Stimulated activated CD8-positive, alpha-beta memory T cell treated with anti-CD3 and anti-CD28 coated beads, Interleukin-12 subunit alpha, Interleukin-12 subunit beta, amount 100 ng/mL, for 4 hours (primary cell): ENCODE measurements around the gene CHMP5.
"Not testable (repeated sequence)": the region's sequence is repeated elsewhere in the genome, so short reads cannot be mapped to it uniquely, and the experiment has no call there.

Experiments used
- DNase-seq: peaks from one replicate; pipeline ENCODE4 v3.0.0-alpha.2; 2020; ENCODE audit warnings: low read depth

CHMP5 gene

DNA sequence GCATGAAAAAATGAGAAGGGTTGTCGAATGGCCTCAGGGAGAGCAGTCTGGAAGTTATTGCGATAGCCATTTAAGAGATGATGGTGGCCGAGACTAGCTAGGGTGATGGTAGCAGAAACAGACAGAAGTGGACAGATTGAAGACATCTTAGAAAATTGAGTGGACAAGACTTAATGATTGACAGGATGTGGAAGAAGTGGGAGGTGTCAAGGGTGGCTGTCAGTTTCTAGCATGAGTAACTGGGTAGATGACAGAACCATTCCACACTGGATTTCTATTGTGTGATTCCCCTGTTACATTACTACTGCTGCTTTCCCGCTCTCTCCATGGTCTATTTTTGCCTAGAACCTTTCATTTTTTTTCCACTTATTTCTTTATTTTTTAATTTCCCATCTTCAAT, 12.6 kb downstream of the CHMP5 start:
- DNase-seq = no peak

DNA sequence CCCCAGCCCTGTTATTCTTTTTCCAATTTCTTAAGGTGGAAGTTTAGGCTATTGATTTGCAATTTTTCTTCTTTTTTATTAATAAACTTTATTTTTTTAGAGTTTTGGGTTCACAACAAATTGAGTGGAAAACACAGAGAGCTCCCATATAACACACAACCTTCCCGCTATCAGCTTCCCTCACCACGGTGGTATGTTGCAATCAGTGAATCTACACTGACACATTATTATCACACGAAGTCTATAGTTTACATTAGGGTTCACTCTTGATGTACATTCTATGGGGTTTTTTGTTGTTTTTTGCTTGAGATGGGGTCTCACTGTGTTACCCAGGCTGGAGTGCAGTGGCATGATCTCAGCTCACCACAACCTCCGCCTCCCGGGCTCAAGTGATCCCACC, 20.7 kb downstream of the CHMP5 start:
- no peak for DNase-seq

DNA sequence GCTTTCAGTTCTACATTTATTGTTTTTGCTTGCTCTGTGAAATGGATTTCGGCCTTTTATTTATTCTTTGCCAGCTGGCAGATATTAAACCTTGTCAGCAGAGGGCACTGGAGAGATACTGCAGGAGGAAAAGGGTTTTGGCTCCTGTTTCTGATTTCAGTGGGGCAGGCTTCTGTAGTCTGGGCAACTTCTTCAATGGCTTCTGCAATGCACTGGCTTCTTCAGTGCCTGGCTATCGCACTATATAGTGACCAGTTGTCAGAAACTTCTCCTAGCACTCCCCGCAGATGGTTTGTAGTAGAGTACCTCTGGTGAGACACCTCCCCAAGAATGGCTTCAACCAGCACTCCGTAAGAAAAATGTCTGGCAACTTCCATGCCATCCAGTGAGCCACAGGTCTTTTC, 22.2 kb downstream of the CHMP5 start:
- DNase-seq = no peak

DNA sequence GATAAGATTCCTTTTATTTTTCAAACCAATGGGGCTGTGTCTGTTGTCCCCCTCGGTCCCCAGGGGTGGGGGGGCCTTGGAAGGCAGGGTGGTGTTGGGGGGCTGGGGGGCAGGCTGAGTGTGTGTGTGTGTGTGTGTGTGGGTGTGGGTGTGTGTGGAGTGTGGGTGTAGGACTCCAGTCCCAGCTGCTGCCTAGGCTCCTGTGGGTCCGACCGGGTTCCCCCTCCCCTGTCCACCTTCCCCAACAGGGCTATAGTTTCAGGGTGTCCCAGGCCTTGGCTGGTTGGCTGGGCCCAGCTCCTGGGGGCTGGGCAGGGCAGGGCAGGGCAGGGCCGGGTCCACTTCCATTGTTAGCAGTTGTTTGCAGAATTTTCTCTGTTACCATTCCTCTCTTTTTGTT, 23.4 kb downstream of the CHMP5 start:
- DNase-seq = no peak

DNA sequence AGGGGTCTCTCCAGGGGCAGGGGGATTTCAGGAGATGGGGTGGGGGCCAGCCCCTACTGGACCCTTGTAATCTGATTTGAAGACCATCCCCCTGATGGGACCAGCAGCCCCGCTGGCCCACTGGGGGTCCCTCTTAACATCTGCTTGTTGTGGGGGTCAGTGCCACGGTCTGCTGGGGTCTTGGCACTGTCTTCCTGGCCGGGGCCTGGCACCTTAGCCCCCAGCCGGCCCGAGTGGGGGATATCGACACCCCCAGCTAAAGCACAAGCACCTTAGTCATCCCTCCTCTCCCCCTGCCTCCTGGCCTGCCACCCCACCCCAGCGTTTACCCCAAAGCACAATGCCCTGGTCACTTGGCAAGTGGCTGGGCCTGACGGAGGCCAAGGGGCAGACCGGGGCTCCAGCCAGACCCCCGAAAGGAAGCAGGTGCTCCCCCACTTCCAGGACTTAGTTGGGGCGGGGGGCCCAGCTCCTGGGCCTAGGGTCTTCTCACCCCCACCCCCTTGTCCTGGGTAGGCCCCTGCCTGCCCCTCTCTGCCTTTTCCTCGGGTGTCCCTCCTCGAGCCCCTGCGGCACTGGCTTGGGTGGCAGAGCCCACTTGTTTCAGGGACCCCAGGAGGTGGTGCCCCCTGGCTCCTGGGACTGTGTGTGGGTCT, 24.1 kb downstream of the CHMP5 start:
- no peak for DNase-seq

DNA sequence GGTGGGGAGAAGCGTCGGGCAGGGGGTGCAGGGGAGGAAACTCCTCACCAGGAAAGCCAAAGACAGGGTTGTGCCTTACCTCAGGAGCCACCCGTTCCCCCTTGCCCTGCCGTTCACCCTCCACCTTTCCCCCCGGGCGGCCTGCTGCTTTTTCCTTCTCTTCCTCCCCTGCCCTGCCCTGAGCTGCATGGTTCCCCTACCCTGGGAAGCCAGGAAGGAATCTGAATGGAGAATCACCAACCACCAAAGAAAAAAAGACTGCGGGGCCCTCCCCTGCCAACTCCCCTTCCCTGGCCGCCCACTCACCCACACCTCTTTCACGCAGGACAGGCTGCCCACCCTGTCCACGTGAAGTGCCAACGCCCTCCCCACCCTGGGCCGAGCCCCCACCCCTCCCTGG, 24.6 kb downstream of the CHMP5 start:
- peak; percentile 13 for DNase-seq

DNA sequence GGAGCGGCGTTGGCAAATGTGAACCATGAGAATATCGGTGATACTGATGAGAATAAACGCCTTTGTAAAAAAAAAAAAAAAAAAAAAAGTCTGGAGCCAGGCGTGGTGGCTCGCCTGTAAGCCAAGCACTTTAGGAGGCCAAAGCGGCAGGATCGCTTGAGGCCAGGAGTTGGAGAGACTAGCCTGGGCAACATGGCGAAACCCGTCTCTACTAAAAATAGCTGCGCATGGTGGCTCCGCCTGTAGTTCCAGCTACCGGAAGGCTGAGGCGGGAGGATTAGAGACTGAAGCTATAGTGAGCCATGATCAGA, 25.0 kb downstream of the CHMP5 start:
- no peak for DNase-seq

DNA sequence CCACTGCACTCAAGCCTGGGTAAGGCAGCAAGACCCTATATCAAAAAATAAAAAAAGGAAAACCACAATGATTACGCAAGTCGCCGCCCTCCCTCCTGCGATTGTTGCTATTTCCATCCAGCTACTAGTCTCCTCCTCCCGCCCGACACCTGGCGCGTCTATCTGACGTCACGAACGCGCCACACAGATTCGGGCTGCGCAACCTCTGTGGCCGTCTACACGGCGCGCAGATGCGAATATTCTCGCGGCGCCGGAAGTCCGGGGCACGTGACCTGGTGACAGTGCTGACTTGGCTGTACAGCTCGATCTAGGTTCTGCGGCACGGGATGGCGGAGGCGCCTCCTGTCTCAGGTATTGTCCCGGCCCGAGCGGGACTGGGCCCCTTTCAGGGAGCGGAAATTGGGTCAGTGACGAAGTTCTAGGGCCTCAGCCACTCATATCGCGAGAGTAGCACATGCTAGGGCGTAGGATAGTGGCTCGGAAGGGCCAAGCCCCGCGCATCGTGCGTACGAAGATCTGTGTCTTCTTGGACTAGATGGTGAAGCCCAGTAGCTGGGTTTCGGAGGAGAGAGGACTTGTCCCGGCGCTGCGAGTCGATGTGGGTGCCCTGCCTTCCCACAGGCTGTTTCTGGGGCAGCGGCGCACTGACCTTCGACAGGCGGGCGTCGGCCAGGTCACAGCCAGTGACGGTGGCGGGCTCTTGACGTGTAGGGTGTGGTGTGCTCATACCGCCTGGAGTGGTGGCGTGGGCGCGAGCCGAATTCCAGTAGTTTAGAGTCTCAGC, 25.6 kb downstream of the CHMP5 start, which contains the start of gene NFX1:
TSS of gene NFX1 (plus strand) at position 270 of the 784 bp plus-strand sequence. CDS start at position 327, 57 bp downstream.
- DNase-seq = peak; percentile 98

DNA sequence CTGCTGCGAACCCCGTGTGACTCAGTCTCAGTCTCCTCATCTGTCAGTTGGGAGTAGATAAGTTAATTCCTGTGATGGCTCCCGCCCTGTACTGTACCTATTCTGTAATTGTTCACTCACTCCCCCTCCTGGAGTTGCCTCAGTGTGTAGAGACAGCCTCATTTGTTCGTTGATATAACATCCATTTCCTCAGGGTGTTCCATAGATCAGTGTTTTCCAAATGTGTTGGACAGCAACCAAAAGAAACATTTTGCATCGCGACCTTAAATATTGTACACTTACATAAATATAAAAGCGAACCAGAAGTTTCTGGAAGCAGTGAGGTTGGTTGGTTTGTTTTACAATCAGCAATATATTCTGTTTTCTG, 26.2 kb downstream of the CHMP5 start:
- no peak for DNase-seq

DNA sequence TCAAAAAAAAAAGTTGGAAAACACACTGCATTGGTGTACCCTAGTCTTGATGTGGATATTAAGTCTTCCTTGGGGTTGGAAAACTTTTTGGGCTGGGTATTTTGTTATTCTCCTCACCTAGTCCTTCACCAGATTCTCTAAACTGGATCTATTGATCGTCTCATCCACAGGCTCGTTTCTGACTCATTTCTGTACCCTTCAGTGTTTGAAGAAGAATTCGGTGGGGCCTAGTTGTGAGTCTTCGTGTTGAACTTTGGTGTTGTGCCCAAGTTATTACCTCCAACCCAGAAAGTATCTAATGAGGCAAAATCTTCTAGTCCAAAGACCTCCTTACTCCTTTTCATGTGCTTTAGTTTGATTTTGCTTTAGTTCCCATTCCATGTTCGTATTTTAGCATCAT, 27.1 kb downstream of the CHMP5 start:
- no peak for DNase-seq

DNA sequence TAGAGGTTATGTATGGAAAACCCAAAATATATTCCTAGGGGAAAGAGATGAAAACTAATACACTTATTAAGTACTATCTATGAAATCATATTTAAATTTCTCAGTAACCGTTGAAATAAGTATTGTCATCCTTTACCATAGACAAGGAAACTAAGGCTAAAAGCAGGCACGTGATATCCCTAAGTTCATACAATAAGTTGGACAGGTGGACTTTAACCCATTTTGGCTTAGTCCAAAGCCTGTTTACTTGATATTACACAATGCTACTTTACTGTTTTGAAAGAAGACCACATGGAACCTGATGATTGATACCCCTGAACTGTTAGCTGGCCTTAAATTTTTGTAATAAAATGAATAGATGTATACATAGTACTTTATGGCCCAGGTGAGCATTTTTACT, 28.9 kb downstream of the CHMP5 start:
- no peak for DNase-seq

DNA sequence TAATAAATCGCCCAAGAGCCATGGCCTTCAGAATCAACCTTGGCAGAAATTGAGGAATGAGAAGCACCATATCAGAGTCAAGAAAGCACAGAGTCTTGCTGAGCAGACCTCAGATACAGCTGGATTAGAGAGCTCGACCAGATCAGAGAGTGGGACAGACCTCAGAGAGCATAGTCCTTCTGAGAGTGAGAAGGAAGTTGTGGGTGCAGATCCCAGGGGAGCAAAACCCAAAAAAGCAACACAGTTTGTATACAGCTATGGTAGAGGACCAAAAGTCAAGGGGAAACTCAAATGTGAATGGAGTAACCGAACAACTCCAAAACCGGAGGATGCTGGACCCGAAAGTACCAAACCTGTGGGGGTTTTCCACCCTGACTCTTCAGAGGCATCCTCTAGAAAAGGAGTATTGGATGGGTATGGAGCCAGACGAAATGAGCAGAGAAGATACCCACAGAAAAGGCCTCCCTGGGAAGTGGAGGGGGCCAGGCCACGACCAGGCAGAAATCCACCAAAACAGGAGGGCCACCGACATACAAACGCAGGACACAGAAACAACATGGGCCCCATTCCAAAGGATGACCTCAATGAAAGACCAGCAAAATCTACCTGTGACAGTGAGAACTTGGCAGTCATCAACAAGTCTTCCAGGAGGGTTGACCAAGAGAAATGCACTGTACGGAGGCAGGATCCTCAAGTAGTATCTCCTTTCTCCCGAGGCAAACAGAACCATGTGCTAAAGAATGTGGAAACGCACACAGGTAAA, 30.0 kb downstream of the CHMP5 start:
- DNase-seq = no peak

DNA sequence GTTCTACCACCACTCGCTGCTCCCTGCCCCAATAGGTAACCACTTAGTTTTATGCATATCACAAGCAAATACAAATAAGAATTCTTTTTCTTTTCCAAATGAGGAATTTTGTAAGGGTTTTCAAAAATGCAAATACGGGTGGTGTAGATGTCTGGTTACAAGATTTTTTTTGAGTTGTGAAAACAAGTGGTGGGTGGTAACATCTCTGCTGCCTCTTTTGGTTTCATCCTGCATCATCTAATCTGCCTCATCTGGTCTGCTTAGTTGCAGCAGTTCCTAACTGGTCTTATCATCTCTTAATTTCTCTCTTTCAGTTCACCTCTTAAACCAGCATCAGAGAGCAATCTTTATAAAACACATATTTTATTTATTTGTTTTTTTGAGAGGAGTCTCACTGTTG, 30.7 kb downstream of the CHMP5 start:
- DNase-seq = no peak

DNA sequence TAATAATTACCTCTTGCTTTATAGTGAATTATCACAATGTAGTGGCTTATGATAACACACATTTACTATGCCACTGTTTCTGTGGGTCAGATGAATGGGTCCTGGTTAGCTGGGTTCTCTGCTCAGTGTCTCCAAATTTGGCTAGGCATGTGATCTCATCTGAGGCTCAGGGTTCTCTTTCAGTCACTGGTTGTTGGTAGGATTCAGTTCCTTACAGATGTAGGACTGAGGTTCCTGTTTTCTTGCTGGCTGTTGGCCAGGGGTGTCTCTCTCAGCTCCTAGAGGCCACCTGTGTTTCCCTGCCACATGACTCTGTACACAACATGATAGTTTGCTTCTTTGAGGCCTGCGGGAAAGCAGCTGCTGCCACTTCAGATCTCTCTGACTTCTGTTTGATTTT, 32.6 kb downstream of the CHMP5 start:
- no peak for DNase-seq

DNA sequence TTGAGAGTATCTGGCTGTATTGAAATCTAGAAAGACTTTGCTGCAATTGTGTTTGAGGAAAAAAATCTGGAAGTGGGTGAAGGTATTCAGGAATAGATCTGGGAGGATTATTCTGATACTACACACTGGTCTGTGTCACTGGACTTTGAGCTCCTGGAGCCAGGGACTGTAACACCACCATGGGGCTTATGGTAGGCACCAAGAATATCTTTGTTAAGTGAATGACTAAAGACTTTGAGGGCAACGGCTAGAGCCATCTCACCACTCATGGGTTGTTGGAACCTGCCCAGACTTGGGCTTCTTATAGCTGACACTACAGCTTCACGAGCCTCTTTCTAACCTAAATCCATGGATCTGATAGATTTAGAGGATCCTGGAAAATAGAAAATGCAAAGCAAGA, 35.7 kb downstream of the CHMP5 start:
- no peak for DNase-seq

DNA sequence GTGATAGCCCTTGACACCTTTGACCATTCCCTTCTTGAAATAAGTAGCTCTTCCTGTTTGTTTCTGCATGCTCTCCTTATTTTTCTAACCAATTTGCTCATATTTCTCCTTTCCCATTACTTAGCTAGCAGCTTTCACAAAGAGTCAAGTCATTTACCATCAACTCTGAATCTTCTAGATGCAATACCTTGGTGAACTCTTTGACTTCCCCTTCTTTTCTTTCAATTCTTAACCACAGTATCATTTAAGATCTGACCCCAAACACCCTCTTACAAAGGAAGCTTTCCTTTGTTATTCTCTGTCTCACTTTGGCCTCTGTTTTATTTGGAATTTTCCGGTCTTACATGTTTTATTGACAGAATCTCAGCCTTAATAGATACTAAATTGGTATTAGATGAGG, 39.5 kb downstream of the CHMP5 start:
- DNase-seq = no peak

DNA sequence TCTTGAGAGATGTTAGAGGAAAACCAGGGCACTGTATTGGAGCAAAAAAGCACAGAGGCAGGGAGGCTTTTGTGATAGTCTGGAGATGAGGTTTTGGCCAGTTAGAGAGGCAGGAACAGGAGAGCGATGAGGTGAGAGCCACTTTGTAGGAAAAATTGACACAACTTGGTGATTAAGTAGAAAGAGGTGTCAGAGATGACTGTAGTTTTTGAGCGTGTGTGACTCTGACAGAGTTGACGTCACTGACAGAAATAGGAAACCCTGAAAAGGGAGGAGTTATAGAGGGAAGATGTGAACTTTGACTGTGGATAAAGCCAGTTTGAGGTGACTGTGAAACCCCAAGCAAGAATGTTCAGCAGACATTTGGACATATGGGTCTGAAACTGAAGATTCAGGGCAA, 41.2 kb downstream of the CHMP5 start:
- DNase-seq = no peak

DNA sequence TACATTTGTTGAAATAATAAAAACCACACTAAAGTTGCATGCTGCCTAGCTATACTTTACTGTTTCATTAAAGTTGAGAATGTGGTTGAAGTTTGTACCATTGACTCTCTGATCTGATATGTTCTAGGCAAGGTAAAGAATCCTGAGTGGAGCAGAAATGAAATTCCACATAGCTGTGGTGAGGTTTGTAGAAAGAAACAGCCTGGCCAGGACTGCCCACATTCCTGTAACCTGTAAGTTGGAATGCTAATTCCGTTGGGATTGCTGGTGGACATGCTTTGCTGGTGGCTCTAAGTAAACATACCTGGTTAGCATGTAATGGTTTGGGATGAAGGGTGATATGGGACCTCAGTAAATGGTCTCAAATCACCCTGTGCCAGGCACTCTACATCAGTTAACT, 42.2 kb downstream of the CHMP5 start:
- no peak for DNase-seq

DNA sequence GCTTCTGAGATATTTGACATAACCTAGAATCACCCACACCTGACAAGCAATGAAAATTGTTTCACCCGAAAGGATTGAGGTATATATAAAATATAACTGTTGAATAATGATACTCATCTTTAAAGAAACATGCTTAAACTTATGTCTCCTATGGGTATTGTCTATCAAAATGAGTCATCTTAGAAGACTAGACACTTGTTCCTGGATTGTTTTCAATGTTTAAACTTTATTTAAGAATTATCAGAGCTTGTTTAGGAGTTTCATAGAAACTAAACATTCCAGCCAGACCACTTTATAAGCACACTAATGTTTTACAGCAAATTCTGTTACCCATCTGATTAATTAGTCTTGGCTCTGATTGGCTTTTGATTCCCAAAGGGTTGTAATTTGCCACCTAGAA, 45.1 kb downstream of the CHMP5 start:
- no peak for DNase-seq

DNA sequence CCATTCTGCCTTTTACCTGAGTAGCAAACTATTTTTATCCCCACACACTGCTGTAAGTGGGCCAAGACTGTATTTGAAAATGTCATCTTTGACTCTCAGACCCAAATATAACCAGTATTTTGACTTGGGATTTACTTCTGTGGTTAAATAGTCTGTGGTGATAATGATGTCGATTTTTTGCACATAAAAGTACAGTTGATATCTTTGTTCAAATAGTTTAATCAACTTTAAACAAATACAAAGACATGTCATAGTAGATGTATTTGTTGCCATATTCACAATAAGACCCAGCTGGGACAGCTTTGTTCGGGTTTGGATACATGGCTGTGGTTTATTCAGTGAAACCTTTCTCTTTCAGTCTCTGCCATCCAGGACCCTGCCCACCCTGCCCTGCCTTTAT, 45.9 kb downstream of the CHMP5 start:
- no peak for DNase-seq

DNA sequence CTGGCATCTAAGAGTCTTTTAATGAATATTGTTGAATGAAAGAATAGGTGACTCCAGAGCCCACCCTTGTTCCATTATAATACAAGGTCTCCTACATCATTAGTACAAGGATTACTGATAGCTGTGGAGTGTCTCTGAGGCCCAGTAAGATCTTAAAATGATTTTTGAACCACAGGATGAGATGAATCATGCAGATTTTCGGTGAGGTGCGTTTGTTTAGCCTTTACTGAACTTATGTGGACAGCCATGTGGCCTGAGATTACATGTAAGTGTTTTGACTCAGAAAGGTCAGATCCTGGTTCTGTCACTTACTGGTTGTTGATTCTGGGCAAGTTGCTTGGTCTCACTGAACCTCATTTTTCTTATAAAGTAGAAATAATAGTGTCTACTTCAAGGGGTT, 47.1 kb downstream of the CHMP5 start:
- no peak for DNase-seq

DNA sequence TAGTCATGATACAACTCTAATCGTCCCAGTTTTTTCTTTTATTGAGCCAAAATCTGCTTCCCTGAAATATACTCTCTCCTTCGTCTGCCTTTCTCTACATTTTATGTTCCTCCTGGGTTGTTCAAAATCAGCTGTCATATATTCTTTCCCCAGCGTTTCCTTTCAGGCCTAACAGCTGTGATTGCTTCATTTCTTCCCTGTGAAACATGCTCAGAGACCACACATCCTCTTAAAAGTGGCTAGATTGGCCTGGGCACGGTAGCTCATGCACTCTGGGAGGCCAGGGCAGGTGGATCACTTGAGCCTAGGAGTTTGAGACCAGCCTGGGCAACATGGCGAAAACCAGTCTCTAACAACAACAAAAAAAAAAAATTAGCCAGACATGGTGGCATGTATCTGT, 50.5 kb downstream of the CHMP5 start:
- DNase-seq = no peak

DNA sequence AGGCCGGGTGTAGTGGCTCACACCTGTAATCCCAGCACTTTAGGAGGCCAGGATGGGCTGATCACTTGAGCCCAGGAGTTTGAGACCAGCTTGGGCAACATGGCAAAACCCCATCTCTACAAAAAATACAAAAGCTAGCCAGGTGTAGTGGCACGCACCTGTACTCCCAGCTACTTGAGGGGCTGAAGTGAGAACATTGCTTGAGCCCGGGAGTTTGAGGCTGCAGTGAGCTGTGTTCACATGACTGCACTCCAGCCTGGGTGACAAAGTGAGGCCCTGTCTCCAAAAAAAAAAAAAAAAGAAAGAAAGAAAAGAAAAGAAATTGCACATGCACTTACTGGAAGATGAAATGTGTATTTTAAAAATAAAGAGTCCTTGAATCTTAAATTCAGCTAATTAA, 52.3 kb downstream of the CHMP5 start:
- DNase-seq = not testable (repeated sequence)
